ENCODE data around the gene SDHB.

- TF ChIP-seq CTCF (IDR thresholded peaks at IDR 0.05) (no peak), POLR2A (IDR thresholded peaks at IDR 0.05) (no peak), EP300 (IDR thresholded peaks at IDR 0.05) (no peak)
Observed at GRCh38 chr1:17017435-17017834, 36.4 kb downstream of the SDHB start.

Data from ovary (tissue), 3 donors.